ENCODE results near the gene C14orf180.
"Not testable (repeated sequence)": the region's sequence is repeated elsewhere in the genome, so short reads cannot be mapped to it uniquely, and the experiment has no call there.

The C14orf180 gene

GRCh38 chr14:104633276-104634137 lies 53.9 kb downstream of the C14orf180 start:
- DNase-seq = no peak

GRCh38 chr14:104634138-104634760 lies 54.7 kb downstream of the C14orf180 start:
- no peak for DNase-seq

GRCh38 chr14:104634886-104635570 lies 55.5 kb downstream of the C14orf180 start:
- no peak for DNase-seq

GRCh38 chr14:104635717-104636116 lies 56.2 kb downstream of the C14orf180 start:
- DNase-seq = no peak

GRCh38 chr14:104636131-104636530 lies 56.6 kb downstream of the C14orf180 start:
- no peak for DNase-seq

GRCh38 chr14:104636846-104637545 lies 57.4 kb downstream of the C14orf180 start:
- not testable (repeated sequence) for DNase-seq

GRCh38 chr14:104637546-104638003 lies 58.0 kb downstream of the C14orf180 start:
- DNase-seq = no peak

GRCh38 chr14:104638190-104638589 lies 58.6 kb downstream of the C14orf180 start:
- no peak for DNase-seq

- no peak for DNase-seq
Observed at GRCh38 chr14:104638927-104639450, 59.4 kb downstream of the C14orf180 start.

GRCh38 chr14:104639471-104639870 lies 59.9 kb downstream of the C14orf180 start:
- no peak for DNase-seq

Measured in activated CD4-positive, alpha-beta T cell treated with anti-CD3 and anti-CD28 coated beads, Interleukin-2, amount 50 U/mL, for 1 hour (primary cell).